HepG2 (cell line): ENCODE measurements around the gene MGAT4C. TPM values are rescaled to one million over a fixed set of nuclear protein-coding genes. Genes with fewer than 3 reads are reported as not detected.

Source experiments
- ATAC-seq: fragments of 200-7000 bp; cut with Tn5 transposase; 3 replicates; pipeline ENCODE4 v1.9.1; 2020; ENCODE audit warnings: mild to moderate bottlenecking, moderate library complexity
- BruUV-seq: library from RNA; stranded (reverse); fragments of 400-500 nt; replicated peaks from 2 replicates; lab custom pipeline; 2021; lab: Mats Ljungman, UMichigan
- CTCF ChIA-PET: fragments of 300-600 bp; formaldehyde crosslinking; extraction: SDS; loops from one replicate; lab custom pipeline; 2021; ENCODE audit warnings: low total read pairs, inconsistent platforms, low intra/inter-chr PET ratio; lab: Yijun Ruan, JAX
- POLR2A ChIA-PET: fragments of 350-600 bp; sonication (Branson Sonifier 250); formaldehyde crosslinking; loops from one replicate; lab custom pipeline; 2020; ENCODE audit warnings: antibody characterized with exemption, inconsistent platforms; lab: Yijun Ruan, JAX
- DNase-seq: peaks from one replicate; pipeline ENCODE4 v3.0.0-alpha.2; 2015; ENCODE audit warnings: low spot score
- FAIRE-seq: peaks from 3 replicates; lab custom pipeline; 2011; peaks lifted over from hg19 to GRCh38; lab: Jason Lieb, UNC
- H2AFZ ChIP-seq: one replicate; pipeline ENCODE4 v1.6.1; 2011; ENCODE audit warnings: low read length, inconsistent platforms
- H3K27ac ChIP-seq: fragments of 300-600 bp; 3 replicates; pipeline ENCODE4 v1.8.0; 2011; ENCODE audit warnings: mixed run types, mild to moderate bottlenecking, mixed read lengths, low read length, inconsistent platforms; ENCODE audit not compliant: insufficient read depth; ENCODE audit errors: extremely low read length
- H3K27me3 ChIP-seq, 2 experiments: fragments of 200-600 bp in 1 of 2; 2 replicates in 1 of 2; 3 replicates in 1 of 2; pipeline versions ENCODE4 v1.6.0 to v1.8.0; 2011; ENCODE audit warnings: low read length in 2 of 2, mild to moderate bottlenecking in 2 of 2, moderate library complexity in 2 of 2, inconsistent platforms in 1 of 2; ENCODE audit not compliant: insufficient read depth in 2 of 2, control insufficient read depth in 1 of 2
- H3K36me3 ChIP-seq, 2 experiments: fragments of 200-600 bp in 1 of 2; replicated peaks in 1 of 2; 2 replicates in 1 of 2; 3 replicates in 1 of 2; pipeline versions ENCODE4 v1.5.1 to v1.8.0; 2011; ENCODE audit warnings: low read length in 2 of 2, inconsistent platforms in 1 of 2; ENCODE audit not compliant: insufficient read depth in 2 of 2, control insufficient read depth in 1 of 2
- H3K4me1 ChIP-seq: 2 replicates; pipeline ENCODE4 v1.5.1; 2012; ENCODE audit warnings: low read length, inconsistent platforms; ENCODE audit not compliant: insufficient read depth
- H3K4me2 ChIP-seq: 2 replicates; pipeline ENCODE4 v1.6.0; 2011; ENCODE audit warnings: low read depth, low read length, inconsistent platforms
- H3K4me3 ChIP-seq, 3 experiments: fragments of 200-600 bp in 1 of 3; sonication (generic), shearing (Covaris generic) in 1 of 3; replicated peaks in 1 of 3; 2 replicates each; pipeline ENCODE4 v1.5.1; 2011 to 2016; ENCODE audit warnings: low read length in 3 of 3, inconsistent platforms in 2 of 3, low read depth in 2 of 3, mild to moderate bottlenecking in 2 of 3, control low read depth in 1 of 3, mixed read lengths in 1 of 3; ENCODE audit not compliant: insufficient read depth in 1 of 3
- H3K79me2 ChIP-seq: one replicate; pipeline ENCODE4 v1.6.1; 2011; ENCODE audit warnings: low read length, inconsistent platforms; ENCODE audit not compliant: insufficient read depth
- H3K9ac ChIP-seq: 2 replicates; pipeline ENCODE4 v1.6.0; 2011; ENCODE audit warnings: mild to moderate bottlenecking, low read depth, low read length, inconsistent platforms; ENCODE audit not compliant: insufficient read depth
- H3K9me3 ChIP-seq: 2 replicates; pipeline ENCODE4 v1.5.1; 2012; ENCODE audit warnings: mild to moderate bottlenecking, low read length
- H4K20me1 ChIP-seq: 2 replicates; pipeline ENCODE4 v1.6.0; 2011; ENCODE audit warnings: inconsistent platforms, mild to moderate bottlenecking, low read length, moderate library complexity; ENCODE audit not compliant: insufficient read depth
- ATAD3A ChIP-seq: sonication (generic); formaldehyde crosslinking; IDR thresholded peaks from 2 replicates; pipeline ENCODE4 v1.4.0; 2020; ENCODE audit warnings: missing genetic modification reagents
- EP300 ChIP-seq, 3 experiments: sonication (generic) in 1 of 3; formaldehyde crosslinking in 1 of 3; IDR thresholded peaks; 2 replicates each; pipeline versions ENCODE4 v1.5.1 to v1.6.1; 2011 to 2020; ENCODE audit warnings: low read depth in 2 of 3, low read length in 2 of 3, borderline replicate concordance in 1 of 3, improper control_type of control experiment in 1 of 3, mild to moderate bottlenecking in 1 of 3, missing genetic modification reagents in 1 of 3, moderate library complexity in 1 of 3
- HMGXB3 ChIP-seq: sonication (generic); formaldehyde crosslinking; IDR thresholded peaks from 2 replicates; pipeline ENCODE4 v1.4.0; 2020; ENCODE audit warnings: missing genetic modification reagents, borderline replicate concordance
- HNF4G ChIP-seq, 2 experiments: sonication (generic) in 1 of 2; formaldehyde crosslinking in 1 of 2; IDR thresholded peaks; 2 replicates each; pipeline versions ENCODE4 v1.4.0 to v1.6.1; 2011 to 2020; ENCODE audit warnings: borderline replicate concordance in 2 of 2, low read depth in 2 of 2, mild to moderate bottlenecking in 2 of 2, low read length in 1 of 2, missing genetic modification reagents in 1 of 2, moderate library complexity in 1 of 2
- HNRNPLL ChIP-seq: fragments of 200-400 bp; formaldehyde crosslinking; IDR thresholded peaks from 2 replicates; pipeline ENCODE4 v1.6.1; 2017; ENCODE audit warnings: mild to moderate bottlenecking, low read depth, low read length; ENCODE audit not compliant: poor library complexity, severe bottlenecking
- KLF13 ChIP-seq: sonication (generic); formaldehyde crosslinking; IDR thresholded peaks from 2 replicates; pipeline ENCODE4 v1.4.0; 2020; ENCODE audit warnings: mild to moderate bottlenecking, missing genetic modification reagents
- MED8 ChIP-seq: sonication (generic); formaldehyde crosslinking; IDR thresholded peaks from 2 replicates; pipeline ENCODE4 v1.8.1; 2023; ENCODE audit warnings: mild to moderate bottlenecking, missing genetic modification reagents; ENCODE audit not compliant: insufficient replicate concordance
- MXD4 ChIP-seq: IDR thresholded peaks from 2 replicates; pipeline ENCODE4 v1.6.1; 2016; ENCODE audit warnings: mild to moderate bottlenecking, missing biosample characterization, missing genetic modification reagents
- MXI1 ChIP-seq: IDR thresholded peaks from 3 replicates; pipeline ENCODE4 v1.6.1; 2012; ENCODE audit warnings: low read depth, low read length, inconsistent platforms, borderline replicate concordance
- NR3C1 ChIP-seq: sonication (generic); formaldehyde crosslinking; IDR thresholded peaks from 2 replicates; pipeline ENCODE4 v1.4.0; 2020; ENCODE audit warnings: missing genetic modification reagents
- PLRG1 ChIP-seq: fragments of 450-650 bp; conservative IDR thresholded peaks from 2 replicates; pipeline ENCODE4 v1.6.1; 2016
- POGK ChIP-seq: sonication (generic); formaldehyde crosslinking; conservative IDR thresholded peaks from 2 replicates; pipeline ENCODE4 v1.8.0; 2022; ENCODE audit warnings: mild to moderate bottlenecking, moderate library complexity, missing genetic modification reagents
- TIGD3 ChIP-seq: sonication (generic); formaldehyde crosslinking; IDR thresholded peaks from 2 replicates; pipeline ENCODE4 v1.5.1; 2020; ENCODE audit warnings: mild to moderate bottlenecking, missing genetic modification reagents, borderline replicate concordance
- ZFY ChIP-seq: sonication (generic); formaldehyde crosslinking; IDR thresholded peaks from 2 replicates; pipeline ENCODE4 v1.4.0; 2020; ENCODE audit warnings: missing genetic modification reagents
- ZNF230 ChIP-seq: sonication (generic); formaldehyde crosslinking; IDR thresholded peaks from 2 replicates; pipeline ENCODE4 v1.4.0; 2020; ENCODE audit warnings: mild to moderate bottlenecking, missing genetic modification reagents
- WGBS: methylation state at CpG from one replicate; pipeline ENCODE4 v1.1.6; 2017; ENCODE audit warnings: low lambda C conversion rate; 5-methylcytosine and 5-hydroxymethylcytosine counted together
- in situ Hi-C: cut with HindIII; loops from 2 replicates; pipeline ENCODE4 v1.10.0; 2017; ENCODE audit warnings: low pct_unique_long_range_greater_than_20kb; ENCODE audit not compliant: extremely low pct_ligation_motif_present
- intact Hi-C: fragments of 100-400 bp; cut with micrococcal nuclease; formaldehyde crosslinking; loops from one replicate; pipeline ENCODE4 v1.10.0; 2022; ENCODE audit not compliant: unreplicated experiment
- polyA plus RNA-seq, 8 experiments: library from polyadenylated mRNA; depleted of rRNA in 3 of 8; stranded (reverse) in 7 of 8; unstranded in 1 of 8; fragments of >200 nt; fragmentation: Illumina TruSeq in 4 of 8; extraction: Trizol in 4 of 8; gene quantifications; 2 replicates each; pipeline versions ENCODE4 v1.2.1 to v1.2.3, GENCODE V29; 2011 to 2016; ENCODE audit warnings: low read depth in 4 of 8, missing spikeins in 1 of 8, mixed read lengths in 1 of 8; ENCODE audit not compliant: insufficient read depth in 1 of 8
- total RNA-seq, 5 experiments: library from RNA; depleted of rRNA; stranded (reverse); fragments of >200 nt; fragmentation: Illumina TruSeq; extraction: Trizol; gene quantifications; 2 replicates each; pipeline ENCODE4 v1.2.3, GENCODE V29; 2016; ENCODE audit warnings: low read depth in 1 of 5
- TF ChIP-seq, protein P1 (sequence below): IDR thresholded peaks from 2 replicates; pipeline ENCODE4 v1.6.1; 2016; ENCODE audit warnings: low read depth, control low read depth

MGAT4C gene
- total and polyA plus RNA-seq, 2 of the 13 experiments (the other 11 are each of a cell fraction or from before 2014, with no cell fraction given), result not detected

DNA sequence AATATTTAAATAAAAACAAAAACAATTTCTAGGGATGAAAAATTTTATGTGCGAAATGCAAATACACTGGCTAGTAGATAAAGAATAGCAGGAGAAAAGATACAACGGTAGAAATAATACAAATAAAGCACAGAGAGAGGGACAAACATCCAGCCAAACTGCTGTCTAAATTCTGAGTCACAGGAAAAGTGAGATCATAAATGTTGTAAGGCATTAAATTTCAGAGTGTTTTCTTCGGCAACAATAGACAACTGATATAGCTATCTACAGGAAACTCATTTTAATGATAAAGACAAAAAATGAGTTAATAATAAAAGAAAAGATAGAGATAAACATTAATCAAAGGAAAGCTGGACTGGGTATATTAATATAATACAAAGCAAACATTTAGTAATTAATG, 259.9 kb downstream of the MGAT4C start:
- peaks cover 59% of the 10 kb centered on the region for H3K9me3 ChIP-seq
- no peak overlapping the region for H3K27ac ChIP-seq
- intact Hi-C loops (no loop called here), in situ Hi-C loops (no loop called here)
- no peak for FAIRE-seq
- H3K4me3 ChIP-seq, result no peak overlapping the region
- no peak for DNase-seq
- H3K79me2 ChIP-seq, result no peaks in the 10 kb centered on the region
- ChIA-PET CTCF (no interaction called here), POLR2A (no interaction called here)
- no TSS peak for BruUV-seq
- no peak overlapping the region for H2AFZ ChIP-seq
- ATAC-seq, result no peak
- H4K20me1 ChIP-seq, result no peaks in the 10 kb centered on the region
- H3K27me3 ChIP-seq, result no peaks in the 10 kb centered on the region
- H3K36me3 ChIP-seq, result no peaks in the 10 kb centered on the region
- H3K4me1 ChIP-seq, result no peaks in the 10 kb centered on the region
- WGBS, result 6% methylated on average over 3 of the region's 3 CpGs
- no peak overlapping the region for H3K9ac ChIP-seq
- no peak overlapping the region for H3K4me2 ChIP-seq
- TF ChIP-seq HMGXB3 (no peak), KLF13 (CRISPR knock-in tag) (no peak), MED8 (CRISPR knock-in tag) (no peak), ATAD3A (CRISPR knock-in tag) (no peak), ZFY (CRISPR knock-in tag) (no peak), MXI1 (no peak), HNF4G (IDR thresholded peaks at IDR 0.05; ENCODE audit: borderline replicate concordance, low read depth, low read length) (no peak), HNF4G (CRISPR knock-in tag; IDR thresholded peaks at IDR 0.05; ENCODE audit: borderline replicate concordance, low read depth) (no peak), POGK (no peak), NR3C1 (CRISPR knock-in tag) (no peak), PLRG1 (no peak), EP300 (IDR thresholded peaks at IDR 0.05; ENCODE audit: low read depth in 2 of 2, low read length in 2 of 2) (no peak), EP300 (CRISPR knock-in tag; IDR thresholded peaks at IDR 0.05; ENCODE audit: borderline replicate concordance) (no peak), MXD4 (no peak), HNRNPLL (no peak), TIGD3 (no peak), ZNF230 (CRISPR knock-in tag) (no peak)
- TF ChIP-seq, protein P1, sequence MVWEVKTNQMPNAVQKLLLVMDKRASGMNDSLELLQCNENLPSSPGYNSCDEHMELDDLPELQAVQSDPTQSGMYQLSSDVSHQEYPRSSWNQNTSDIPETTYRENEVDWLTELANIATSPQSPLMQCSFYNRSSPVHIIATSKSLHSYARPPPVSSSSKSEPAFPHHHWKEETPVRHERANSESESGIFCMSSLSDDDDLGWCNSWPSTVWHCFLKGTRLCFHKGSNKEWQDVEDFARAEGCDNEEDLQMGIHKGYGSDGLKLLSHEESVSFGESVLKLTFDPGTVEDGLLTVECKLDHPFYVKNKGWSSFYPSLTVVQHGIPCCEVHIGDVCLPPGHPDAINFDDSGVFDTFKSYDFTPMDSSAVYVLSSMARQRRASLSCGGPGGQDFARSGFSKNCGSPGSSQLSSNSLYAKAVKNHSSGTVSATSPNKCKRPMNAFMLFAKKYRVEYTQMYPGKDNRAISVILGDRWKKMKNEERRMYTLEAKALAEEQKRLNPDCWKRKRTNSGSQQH, result no peak
